Esophagus muscularis mucosa (tissue), 4 donors: ENCODE measurements around the gene JADE2. TPM values are rescaled to one million over a fixed set of nuclear protein-coding genes. Genes with fewer than 3 reads are reported as not detected.
A peak's percentile ranks its signal among the peaks of the same experiment; 100 is the strongest.

Experiments
- DNase-seq: peaks from one replicate; pipeline ENCODE4 v3.0.0-alpha.2; 2017; ENCODE audit errors: extremely low spot score
- H3K27ac ChIP-seq, 4 donors: fragments of 200-600 bp; sonication (generic); replicated peaks in 1 of 4; 1 replicate in 3 of 4; 2 replicates in 1 of 4; pipeline ENCODE4 v1.5.1; 2016 to 2019; ENCODE audit warnings: mild to moderate bottlenecking in 1 of 4
- H3K27me3 ChIP-seq, 4 donors: fragments of 200-600 bp; sonication (generic); one replicate each; pipeline versions ENCODE4 v1.5.1 to v1.6.0; 2016 to 2019
- H3K36me3 ChIP-seq, 4 donors: fragments of 200-600 bp; sonication (generic); one replicate each; pipeline ENCODE4 v1.5.1; 2016 to 2019
- H3K4me1 ChIP-seq, 4 donors: fragments of 200-600 bp; sonication (generic); one replicate each; pipeline ENCODE4 v1.5.1; 2016 to 2019
- H3K4me3 ChIP-seq, 4 donors: fragments of 200-600 bp; sonication (generic); 1 replicate in 2 of 4; 2 replicates in 2 of 4; pipeline ENCODE4 v1.5.1; 2016 to 2019; ENCODE audit warnings: mild to moderate bottlenecking in 4 of 4, moderate library complexity in 1 of 4
- H3K9me3 ChIP-seq, 4 donors: fragments of 200-600 bp; sonication (generic); 1 replicate in 3 of 4; 2 replicates in 1 of 4; pipeline ENCODE4 v1.5.1; 2016 to 2019
- EP300 ChIP-seq: sonication (generic); formaldehyde crosslinking; IDR thresholded peaks from one replicate; pipeline ENCODE4 v1.6.1; 2017; ENCODE audit warnings: antibody characterized with exemption
- POLR2A ChIP-seq: fragments of 450-650 bp; IDR thresholded peaks from one replicate; pipeline ENCODE4 v1.6.1; 2017; ENCODE audit warnings: antibody characterized with exemption, moderate library complexity, mild to moderate bottlenecking, low read depth
- POLR2AphosphoS5 ChIP-seq, 2 donors: sonication (generic); formaldehyde crosslinking; IDR thresholded peaks; one replicate each; pipeline ENCODE4 v1.6.1; 2017; ENCODE audit warnings: antibody characterized with exemption in 2 of 2
- WGBS: methylation state at CpG from one replicate; pipeline ENCODE4 v1.1.5; 2018; 5-methylcytosine and 5-hydroxymethylcytosine counted together
- intact Hi-C: fragments of 100-400 bp; cut with DNase I; formaldehyde crosslinking; loops from one replicate; pipeline ENCODE4 v1.15.1; 2023
- total RNA-seq, 4 donors: library from RNA; depleted of rRNA; stranded (reverse); fragments of >200 nt; gene quantifications; one replicate each; pipeline versions ENCODE4 v1.1.0 to v1.2.1, GENCODE V29; 2016
- TF ChIP-seq, protein P1 (sequence below), 3 experiments: fragments of 200-600 bp in 2 of 3; fragments of 450-650 bp in 1 of 3; sonication (generic) in 2 of 3; IDR thresholded peaks; one replicate each; pipeline ENCODE4 v1.5.1; 2017 to 2019; ENCODE audit warnings: antibody characterized with exemption in 3 of 3, mild to moderate bottlenecking in 2 of 3, moderate library complexity in 1 of 3

JADE2 gene
- total RNA-seq, 4 donors from 2014 or later, result 55.5 to 95.5 (median 77.1) TPM

DNA sequence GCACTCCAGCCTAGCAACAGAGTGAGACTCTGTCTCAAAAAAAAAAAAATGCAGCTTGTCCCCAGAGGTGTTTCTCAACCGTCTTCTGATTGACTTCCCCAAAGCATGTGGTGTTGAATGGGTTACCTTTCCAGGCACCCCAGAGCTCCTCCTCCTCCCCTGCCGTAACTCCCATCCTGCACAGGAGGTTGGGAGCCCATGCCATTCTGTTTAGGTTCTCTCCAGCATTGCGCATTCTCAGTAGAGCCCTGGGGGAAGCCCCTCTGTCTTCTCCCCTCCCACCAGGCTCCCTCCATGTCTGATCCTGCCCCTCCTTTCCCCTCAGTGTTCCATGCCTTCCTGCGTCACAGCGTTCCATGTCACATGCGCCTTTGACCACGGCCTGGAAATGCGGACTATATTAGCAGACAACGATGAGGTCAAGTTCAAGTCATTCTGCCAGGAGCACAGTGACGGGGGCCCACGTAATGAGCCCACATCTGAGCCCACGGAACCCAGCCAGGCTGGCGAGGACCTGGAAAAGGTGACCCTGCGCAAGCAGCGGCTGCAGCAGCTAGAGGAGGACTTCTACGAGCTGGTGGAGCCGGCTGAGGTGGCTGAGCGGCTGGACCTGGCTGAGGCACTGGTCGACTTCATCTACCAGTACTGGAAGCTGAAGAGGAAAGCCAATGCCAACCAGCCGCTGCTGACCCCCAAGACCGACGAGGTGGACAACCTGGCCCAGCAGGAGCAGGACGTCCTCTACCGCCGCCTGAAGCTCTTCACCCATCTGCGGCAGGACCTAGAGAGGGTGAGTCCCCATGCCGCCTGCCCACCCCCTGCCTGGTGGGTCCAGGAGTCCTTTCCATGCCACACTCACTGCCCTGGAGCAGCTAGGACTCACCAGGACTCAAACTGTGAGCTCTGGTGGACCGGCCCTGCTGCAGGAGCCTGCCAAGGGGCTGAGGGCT lies 40.6 kb downstream of the JADE2 start:
- peak overlapping the region in 2 of 4 donors; percentile 73 to 76 for H3K27ac ChIP-seq
- DNase-seq, result no peak
- intact Hi-C loops, result no loop called here
- H3K4me3 ChIP-seq, result no peak overlapping the region
- H3K36me3 ChIP-seq, result peaks cover 61 to 98% (median 88%) of the 10 kb centered on the region in 4 donors
- no peaks in the 10 kb centered on the region for H3K9me3 ChIP-seq
- WGBS, result 94% methylated on average over 20 of the region's 28 CpGs
- peaks cover 43 to 65% (median 61%) of the 10 kb centered on the region in 4 donors for H3K4me1 ChIP-seq
- TF ChIP-seq POLR2A (no peak), EP300 (no peak), POLR2AphosphoS5 (IDR thresholded peaks at IDR 0.05) (no peak)
- TF ChIP-seq, protein P1, sequence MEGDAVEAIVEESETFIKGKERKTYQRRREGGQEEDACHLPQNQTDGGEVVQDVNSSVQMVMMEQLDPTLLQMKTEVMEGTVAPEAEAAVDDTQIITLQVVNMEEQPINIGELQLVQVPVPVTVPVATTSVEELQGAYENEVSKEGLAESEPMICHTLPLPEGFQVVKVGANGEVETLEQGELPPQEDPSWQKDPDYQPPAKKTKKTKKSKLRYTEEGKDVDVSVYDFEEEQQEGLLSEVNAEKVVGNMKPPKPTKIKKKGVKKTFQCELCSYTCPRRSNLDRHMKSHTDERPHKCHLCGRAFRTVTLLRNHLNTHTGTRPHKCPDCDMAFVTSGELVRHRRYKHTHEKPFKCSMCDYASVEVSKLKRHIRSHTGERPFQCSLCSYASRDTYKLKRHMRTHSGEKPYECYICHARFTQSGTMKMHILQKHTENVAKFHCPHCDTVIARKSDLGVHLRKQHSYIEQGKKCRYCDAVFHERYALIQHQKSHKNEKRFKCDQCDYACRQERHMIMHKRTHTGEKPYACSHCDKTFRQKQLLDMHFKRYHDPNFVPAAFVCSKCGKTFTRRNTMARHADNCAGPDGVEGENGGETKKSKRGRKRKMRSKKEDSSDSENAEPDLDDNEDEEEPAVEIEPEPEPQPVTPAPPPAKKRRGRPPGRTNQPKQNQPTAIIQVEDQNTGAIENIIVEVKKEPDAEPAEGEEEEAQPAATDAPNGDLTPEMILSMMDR (IDR thresholded peaks at IDR 0.05), result no peak
- no peaks in the 10 kb centered on the region for H3K27me3 ChIP-seq

DNA sequence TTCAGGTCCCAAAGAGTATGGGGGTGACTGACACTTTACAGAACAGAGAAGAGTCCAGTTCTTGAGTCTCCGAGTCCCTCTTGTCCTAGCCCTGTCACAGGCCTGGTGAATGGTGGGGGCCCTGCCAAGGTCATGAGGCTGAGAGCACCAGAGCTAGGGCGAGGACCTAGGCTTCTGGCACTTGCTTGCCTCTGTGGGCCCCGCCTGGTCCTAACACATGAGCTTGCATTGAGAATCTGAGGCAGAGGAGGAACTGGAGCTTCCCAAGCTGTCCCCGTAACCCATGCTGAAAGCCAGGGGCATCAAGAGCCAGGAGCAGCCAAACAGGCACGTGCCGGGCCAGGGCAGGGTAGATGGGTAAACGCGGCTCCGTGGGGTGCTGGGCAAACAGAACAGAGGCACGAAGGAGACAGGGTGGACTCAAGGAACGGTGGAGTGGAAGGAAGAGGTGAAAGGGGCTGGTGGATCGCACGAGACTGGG lies 41.3 kb downstream of the JADE2 start:
- DNase-seq, result no peak
- WGBS, result 92% methylated on average over 13 of the region's 13 CpGs
- Histone ChIP-seq H3K27ac (peak overlapping the region; percentile 59 to 76 (median 70)), H3K4me3 (no peak overlapping the region), H3K36me3 (peaks cover 60 to 98% (median 87%) of the 10 kb centered on the region in 4 donors), H3K9me3 (no peaks in the 10 kb centered on the region), H3K4me1 (peaks cover 51 to 64% (median 62%) of the 10 kb centered on the region in 4 donors), H3K27me3 (no peaks in the 10 kb centered on the region)
- no peak for TF ChIP-seq EP300
- TF ChIP-seq, protein P1 (IDR thresholded peaks at IDR 0.05), result no peak
- no peak for TF ChIP-seq POLR2AphosphoS5 (IDR thresholded peaks at IDR 0.05)
- TF ChIP-seq POLR2A, result no peak
- intact Hi-C loops, result no loop called here

DNA sequence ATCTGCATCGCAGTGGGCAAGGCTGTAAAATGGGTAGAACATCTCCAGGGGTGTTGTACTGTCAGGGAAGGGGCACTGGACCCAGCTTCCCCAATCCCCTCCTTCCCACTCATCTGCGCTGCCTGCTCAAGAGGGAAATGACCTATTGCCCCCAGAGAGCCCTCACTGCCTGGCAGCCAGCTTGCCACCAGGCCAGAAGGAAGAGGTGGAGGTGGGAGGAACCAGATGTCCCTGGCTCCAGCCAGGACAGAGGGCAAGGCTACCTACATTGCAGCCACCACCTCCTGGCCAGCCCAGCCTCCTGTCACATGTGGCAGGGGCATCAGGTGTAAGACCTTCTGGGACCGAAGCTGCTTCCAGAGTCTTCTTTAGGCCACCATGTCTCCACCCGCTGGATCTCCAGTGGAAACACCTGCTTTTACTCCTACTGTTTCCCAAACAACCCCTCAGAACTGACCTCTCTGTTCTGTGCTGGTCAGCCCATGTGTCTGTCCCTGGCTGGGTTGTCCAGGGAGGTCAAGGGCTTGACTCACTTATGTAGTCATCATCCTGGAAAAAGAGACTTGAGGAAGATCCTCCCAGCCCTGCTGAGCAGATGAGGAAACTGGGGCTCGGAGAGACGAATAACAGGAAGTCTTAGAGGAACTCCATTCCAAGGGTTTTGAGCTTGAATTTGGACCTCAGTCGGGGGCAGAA lies 42.3 kb downstream of the JADE2 start:
- Histone ChIP-seq H3K9me3 (no peaks in the 10 kb centered on the region), H3K27me3 (no peaks in the 10 kb centered on the region), H3K27ac (peak overlapping the region; percentile 59 to 76 (median 70)), H3K4me1 (peaks cover 52 to 60% (median 57%) of the 10 kb centered on the region in 4 donors), H3K36me3 (peaks cover 60 to 98% (median 87%) of the 10 kb centered on the region in 4 donors), H3K4me3 (no peak overlapping the region)
- intact Hi-C loops, result no loop called here
- peak; percentile 33 to 41 for TF ChIP-seq POLR2AphosphoS5 (IDR thresholded peaks at IDR 0.05)
- TF ChIP-seq, protein P1 (IDR thresholded peaks at IDR 0.05), result no peak
- 71% methylated on average over 6 of the region's 7 CpGs for WGBS
- no peak for DNase-seq

DNA sequence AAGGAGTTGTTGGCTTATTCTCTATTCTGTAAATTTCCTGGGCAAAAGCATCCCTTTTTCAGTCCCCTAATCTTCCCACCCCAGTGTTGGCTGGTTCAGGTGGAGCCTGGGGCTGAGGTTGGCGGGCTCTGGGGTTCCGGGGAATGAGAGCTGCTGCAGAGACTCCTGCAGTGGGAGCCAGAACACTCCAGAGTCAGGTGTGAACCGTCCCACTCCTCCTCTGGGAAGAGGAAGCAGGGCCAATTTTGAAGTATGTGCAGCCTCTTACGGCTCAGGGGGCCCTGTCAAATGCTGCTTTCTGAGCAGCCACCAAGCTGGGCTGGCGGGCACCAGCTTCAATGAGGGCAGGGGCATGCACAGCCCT lies 42.8 kb downstream of the JADE2 start:
- intact Hi-C loops, result no loop called here
- TF ChIP-seq, protein P1 (IDR thresholded peaks at IDR 0.05), result no peak
- no peak for TF ChIP-seq POLR2AphosphoS5 (IDR thresholded peaks at IDR 0.05)
- no peak for TF ChIP-seq POLR2A
- no peak for TF ChIP-seq EP300
- H3K27ac ChIP-seq, result peak overlapping the region; percentile 59 to 76 (median 70)
- peaks cover 52 to 60% (median 57%) of the 10 kb centered on the region in 4 donors for H3K4me1 ChIP-seq
- no peaks in the 10 kb centered on the region for H3K9me3 ChIP-seq
- 71% methylated on average over 1 of the region's 5 CpGs for WGBS
- no peaks in the 10 kb centered on the region for H3K27me3 ChIP-seq
- DNase-seq, result no peak
- H3K4me3 ChIP-seq, result no peak overlapping the region
- H3K36me3 ChIP-seq, result peaks cover 60 to 98% (median 87%) of the 10 kb centered on the region in 4 donors
